Measurements from ENCODE around the gene ADAMTS15. TPM values are rescaled to one million over a fixed set of nuclear protein-coding genes. Genes with fewer than 3 reads are reported as not detected.

ADAMTS15 gene
- total RNA-seq, 1 donor from 2014 or later = not detected

DNA sequence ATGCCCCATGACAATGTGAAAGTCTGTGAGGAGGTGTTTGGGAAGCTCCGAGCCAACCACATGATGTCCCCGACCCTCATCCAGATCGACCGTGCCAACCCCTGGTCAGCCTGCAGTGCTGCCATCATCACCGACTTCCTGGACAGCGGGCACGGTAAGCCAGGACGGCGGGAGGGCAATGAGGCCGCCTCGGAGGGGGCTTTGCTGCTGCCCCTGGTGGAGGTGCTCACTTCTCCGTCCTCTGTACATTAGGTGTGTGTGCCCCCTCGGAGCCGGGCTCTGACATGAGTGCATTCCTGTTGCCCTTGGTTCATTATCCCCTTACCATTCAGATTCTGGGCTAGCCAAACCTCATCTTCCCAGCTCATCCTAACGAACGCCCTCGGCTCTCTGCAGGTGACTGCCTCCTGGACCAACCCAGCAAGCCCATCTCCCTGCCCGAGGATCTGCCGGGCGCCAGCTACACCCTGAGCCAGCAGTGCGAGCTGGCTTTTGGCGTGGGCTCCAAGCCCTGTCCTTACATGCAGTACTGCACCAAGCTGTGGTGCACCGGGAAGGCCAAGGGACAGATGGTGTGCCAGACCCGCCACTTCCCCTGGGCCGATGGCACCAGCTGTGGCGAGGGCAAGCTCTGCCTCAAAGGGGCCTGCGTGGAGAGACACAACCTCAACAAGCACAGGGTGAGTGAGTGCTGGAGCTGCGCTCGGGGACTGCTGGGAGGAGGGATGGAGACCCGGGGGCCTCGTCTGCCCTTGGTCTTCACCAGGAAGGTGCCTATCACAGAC is 13.8 kb downstream of the ADAMTS15 start:
- no peaks in the 10 kb centered on the region for H3K4me1 Mint-ChIP-seq (ENCODE audit: low read depth)
- no peak overlapping the region for H3K4me3 Mint-ChIP-seq
- H3K27me3 Mint-ChIP-seq (ENCODE audit: insufficient read depth) = no peaks in the 10 kb centered on the region
- intact Hi-C loops (cut with micrococcal nuclease) = no loop called here
- H3K36me3 Mint-ChIP-seq (ENCODE audit: low read depth) = no peaks in the 10 kb centered on the region
- H3K9me3 Mint-ChIP-seq = no peaks in the 10 kb centered on the region
- DNase-seq (ENCODE audit: low spot score) = no peak
- no peak overlapping the region for H3K27ac Mint-ChIP-seq

DNA sequence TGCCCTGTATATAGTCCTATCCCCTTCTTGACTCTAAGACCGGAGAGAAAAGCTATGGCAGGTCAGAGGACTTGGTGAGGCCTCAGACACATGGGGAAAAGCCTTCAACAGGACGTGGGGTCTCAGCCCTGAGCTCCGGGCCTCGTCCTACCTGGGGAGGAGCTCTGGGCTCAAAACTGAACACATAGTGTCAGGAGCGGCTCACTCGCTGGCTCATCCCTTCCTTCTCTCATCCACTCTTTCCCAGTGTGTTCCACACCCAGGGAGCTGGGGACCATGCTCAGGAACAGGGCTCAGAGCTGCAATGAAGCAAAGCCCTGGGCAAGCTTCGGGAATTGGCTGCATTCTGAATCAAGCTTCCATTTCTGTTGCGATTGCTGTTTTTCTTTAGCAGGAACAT is 14.5 kb downstream of the ADAMTS15 start:
- intact Hi-C loops (cut with micrococcal nuclease) = no loop called here
- Mint-ChIP-seq H3K27me3 (ENCODE audit: insufficient read depth) (no peaks in the 10 kb centered on the region), H3K27ac (no peak overlapping the region), H3K9me3 (no peaks in the 10 kb centered on the region), H3K4me3 (no peak overlapping the region), H3K4me1 (ENCODE audit: low read depth) (no peaks in the 10 kb centered on the region), H3K36me3 (ENCODE audit: low read depth) (no peaks in the 10 kb centered on the region)
- no peak for DNase-seq (ENCODE audit: low spot score)

DNA sequence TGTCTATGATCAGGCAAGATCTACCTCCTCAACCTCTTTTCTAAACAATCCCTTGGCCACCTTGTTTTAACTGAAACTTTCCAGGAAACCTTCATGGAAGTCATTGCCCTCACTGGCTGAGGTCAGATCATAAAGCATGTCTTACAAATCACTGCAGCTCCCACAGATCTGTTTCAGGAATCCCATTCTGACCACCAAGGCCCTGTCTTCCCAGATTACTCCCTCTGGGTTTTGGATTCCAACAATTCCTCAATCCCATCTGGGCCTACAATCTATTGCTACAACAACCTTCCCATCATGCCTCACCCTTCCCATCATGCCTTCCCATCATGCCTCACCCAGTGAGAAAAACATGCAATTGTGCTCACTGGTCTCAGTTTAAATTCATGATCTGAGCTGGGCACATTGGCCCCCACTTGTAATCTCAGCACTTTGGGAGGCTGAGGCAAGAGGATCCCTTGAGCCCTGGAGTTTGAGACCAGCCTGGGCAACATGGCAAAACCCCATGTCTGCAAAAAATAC is 15.9 kb downstream of the ADAMTS15 start:
- Mint-ChIP-seq H3K4me1 (ENCODE audit: low read depth) (no peaks in the 10 kb centered on the region), H3K27me3 (ENCODE audit: insufficient read depth) (no peaks in the 10 kb centered on the region), H3K36me3 (ENCODE audit: low read depth) (no peaks in the 10 kb centered on the region), H3K27ac (no peak overlapping the region), H3K4me3 (no peak overlapping the region), H3K9me3 (no peaks in the 10 kb centered on the region)
- intact Hi-C loops (cut with micrococcal nuclease) = no loop called here
- DNase-seq (ENCODE audit: low spot score) = no peak

DNA sequence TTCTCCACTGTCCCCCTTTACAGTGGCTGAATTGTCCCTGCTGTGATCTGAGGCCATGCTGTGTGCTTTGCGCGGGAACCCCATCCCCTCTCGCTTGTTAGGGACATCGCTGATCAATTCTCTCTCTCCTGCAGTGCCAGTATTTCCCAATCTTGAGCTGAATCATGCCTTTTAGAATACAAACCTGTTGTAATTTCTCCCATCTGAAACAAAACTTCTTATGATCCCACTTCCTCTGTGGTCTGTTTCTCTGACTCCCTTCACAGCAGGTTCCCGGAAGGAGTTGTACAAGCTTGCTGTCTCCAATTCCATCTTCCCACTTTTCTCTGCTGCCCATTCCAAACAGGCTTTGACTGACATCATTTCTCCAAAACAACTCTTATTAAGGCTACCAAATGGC is 16.8 kb downstream of the ADAMTS15 start:
- DNase-seq (ENCODE audit: low spot score) = no peak
- Mint-ChIP-seq H3K27ac (no peak overlapping the region), H3K27me3 (ENCODE audit: insufficient read depth) (no peaks in the 10 kb centered on the region), H3K4me3 (no peak overlapping the region), H3K4me1 (ENCODE audit: low read depth) (no peaks in the 10 kb centered on the region), H3K36me3 (ENCODE audit: low read depth) (no peaks in the 10 kb centered on the region), H3K9me3 (no peaks in the 10 kb centered on the region)
- intact Hi-C loops (cut with micrococcal nuclease) = no loop called here

DNA sequence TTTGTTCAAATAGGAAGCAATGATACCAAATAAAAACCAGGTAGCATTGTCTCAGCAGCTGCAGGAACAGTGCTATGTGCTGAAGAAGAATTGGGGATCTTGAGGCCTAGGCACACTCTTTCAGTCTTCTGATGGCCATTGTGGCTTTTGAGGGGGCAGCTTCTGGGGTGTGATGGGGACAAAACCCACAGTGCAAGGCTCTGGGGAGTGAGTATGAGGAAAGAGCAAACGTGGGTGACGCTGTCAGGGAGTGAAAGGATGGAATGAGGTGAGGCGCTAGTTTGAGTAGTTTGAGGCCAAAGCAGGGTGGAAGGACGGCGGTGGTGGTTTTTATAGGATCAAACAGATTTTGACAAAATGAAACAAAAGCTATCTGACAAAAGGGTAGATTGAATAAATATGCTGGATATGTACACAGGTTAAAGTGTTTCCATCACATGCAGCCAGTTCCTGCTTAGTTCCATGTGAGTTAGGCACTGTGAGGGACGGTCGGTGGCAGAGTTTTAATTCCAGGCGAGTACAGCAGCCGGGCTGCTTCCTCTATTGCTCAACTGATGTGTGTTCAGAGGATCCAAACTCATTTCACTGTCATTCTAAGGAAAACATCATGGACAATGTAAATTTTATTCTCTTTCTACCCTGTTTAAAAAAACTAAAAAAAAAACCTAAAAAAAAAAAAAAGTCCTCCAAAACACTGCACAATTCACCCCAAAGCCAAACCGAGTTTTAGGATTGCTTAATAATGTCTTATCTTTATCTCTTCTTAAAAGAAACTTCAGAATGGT is 18.9 kb downstream of the ADAMTS15 start:
- intact Hi-C loops (cut with micrococcal nuclease) = no loop called here
- Mint-ChIP-seq H3K27ac (no peak overlapping the region), H3K27me3 (ENCODE audit: insufficient read depth) (no peaks in the 10 kb centered on the region), H3K4me1 (ENCODE audit: low read depth) (no peaks in the 10 kb centered on the region), H3K36me3 (ENCODE audit: low read depth) (no peaks in the 10 kb centered on the region), H3K9me3 (no peaks in the 10 kb centered on the region), H3K4me3 (no peak overlapping the region)
- DNase-seq (ENCODE audit: low spot score) = no peak

DNA sequence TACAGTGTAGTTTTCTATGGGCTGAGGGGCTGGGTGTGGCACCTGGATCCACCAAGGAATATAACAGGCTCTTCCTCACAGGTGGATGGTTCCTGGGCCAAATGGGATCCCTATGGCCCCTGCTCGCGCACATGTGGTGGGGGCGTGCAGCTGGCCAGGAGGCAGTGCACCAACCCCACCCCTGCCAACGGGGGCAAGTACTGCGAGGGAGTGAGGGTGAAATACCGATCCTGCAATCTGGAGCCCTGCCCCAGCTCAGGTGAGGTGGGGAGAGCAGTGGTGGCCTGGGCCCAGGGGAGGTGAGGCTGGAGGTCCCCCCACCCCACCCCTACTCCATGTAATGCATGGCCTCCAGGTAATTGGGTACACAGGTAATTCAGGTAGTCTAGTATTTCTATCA is 20.7 kb downstream of the ADAMTS15 start:
- no peak overlapping the region for H3K4me3 Mint-ChIP-seq
- intact Hi-C loops (cut with micrococcal nuclease) = no loop called here
- H3K27me3 Mint-ChIP-seq (ENCODE audit: insufficient read depth) = no peaks in the 10 kb centered on the region
- H3K27ac Mint-ChIP-seq = no peak overlapping the region
- no peaks in the 10 kb centered on the region for H3K4me1 Mint-ChIP-seq (ENCODE audit: low read depth)
- H3K9me3 Mint-ChIP-seq = no peaks in the 10 kb centered on the region
- DNase-seq (ENCODE audit: low spot score) = no peak
- H3K36me3 Mint-ChIP-seq (ENCODE audit: low read depth) = no peaks in the 10 kb centered on the region

DNA sequence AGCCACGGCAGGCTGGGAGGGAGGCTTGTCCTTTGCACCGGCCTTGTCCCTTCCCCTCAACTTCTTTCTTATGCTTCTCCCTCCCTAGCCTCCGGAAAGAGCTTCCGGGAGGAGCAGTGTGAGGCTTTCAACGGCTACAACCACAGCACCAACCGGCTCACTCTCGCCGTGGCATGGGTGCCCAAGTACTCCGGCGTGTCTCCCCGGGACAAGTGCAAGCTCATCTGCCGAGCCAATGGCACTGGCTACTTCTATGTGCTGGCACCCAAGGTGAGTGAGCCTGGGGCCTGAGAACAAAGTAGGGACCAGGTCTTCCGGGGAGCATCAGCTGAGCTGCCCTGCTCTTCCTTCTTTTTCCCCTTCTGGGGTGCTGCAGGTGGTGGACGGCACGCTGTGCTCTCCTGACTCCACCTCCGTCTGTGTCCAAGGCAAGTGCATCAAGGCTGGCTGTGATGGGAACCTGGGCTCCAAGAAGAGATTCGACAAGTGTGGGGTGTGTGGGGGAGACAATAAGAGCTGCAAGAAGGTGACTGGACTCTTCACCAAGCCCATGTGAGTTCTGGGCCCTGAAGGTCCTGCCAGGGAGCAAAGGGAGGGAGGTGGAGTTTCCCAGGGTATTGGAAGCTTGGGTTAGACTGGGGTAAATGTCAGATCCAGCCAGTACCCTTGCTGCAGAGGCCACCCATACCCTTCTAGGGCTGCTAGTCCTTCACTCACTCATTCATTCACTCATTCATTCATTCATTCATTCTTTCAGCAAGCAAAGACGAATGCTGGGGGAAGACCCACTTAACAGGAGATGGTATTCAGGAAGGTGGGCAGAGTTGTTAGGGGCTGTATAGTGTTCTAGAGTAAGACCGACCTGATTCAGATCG is 22.6 kb downstream of the ADAMTS15 start:
- intact Hi-C loops (cut with micrococcal nuclease) = no loop called here
- H3K4me1 Mint-ChIP-seq (ENCODE audit: low read depth) = no peaks in the 10 kb centered on the region
- no peak overlapping the region for H3K27ac Mint-ChIP-seq
- peaks cover 2% of the 10 kb centered on the region for H3K27me3 Mint-ChIP-seq (ENCODE audit: insufficient read depth)
- no peak overlapping the region for H3K4me3 Mint-ChIP-seq
- no peak for DNase-seq (ENCODE audit: low spot score)
- H3K36me3 Mint-ChIP-seq (ENCODE audit: low read depth) = no peaks in the 10 kb centered on the region
- no peaks in the 10 kb centered on the region for H3K9me3 Mint-ChIP-seq

DNA sequence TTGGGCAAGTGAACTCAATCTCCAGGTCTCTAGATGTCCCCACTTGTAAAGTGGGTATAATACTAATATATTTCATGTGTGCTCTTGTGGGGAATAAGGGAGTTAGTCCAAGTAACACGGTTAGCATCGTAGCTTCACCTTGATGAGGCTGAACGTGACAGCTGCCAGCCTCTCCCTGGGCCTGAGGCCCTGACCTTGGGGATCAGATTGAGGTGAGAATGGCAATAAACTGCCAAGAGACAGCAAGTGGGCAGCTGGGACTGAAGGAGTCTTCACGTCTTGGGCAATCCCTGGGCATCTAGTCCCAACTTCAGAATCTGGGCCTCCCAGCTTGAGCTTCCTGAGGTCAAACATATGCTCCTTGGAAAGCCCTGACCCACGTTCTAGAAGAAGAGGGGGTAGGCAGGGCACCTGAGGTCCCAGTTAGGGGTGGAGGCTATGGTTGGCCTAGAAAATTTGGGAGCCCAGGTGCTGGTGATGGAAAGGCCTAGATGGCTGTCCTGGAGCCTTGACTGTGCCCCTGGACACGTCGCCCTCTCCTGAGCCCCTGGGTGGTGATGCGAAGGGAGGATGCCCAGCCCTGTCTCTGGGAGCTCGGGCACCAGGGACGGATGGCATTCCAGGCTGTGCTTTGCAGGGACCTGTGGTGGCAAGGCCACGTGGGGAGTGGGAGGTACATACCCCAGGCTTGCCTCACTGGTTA is 23.4 kb downstream of the ADAMTS15 start:
- no peak overlapping the region for H3K27ac Mint-ChIP-seq
- H3K9me3 Mint-ChIP-seq = no peaks in the 10 kb centered on the region
- H3K4me1 Mint-ChIP-seq (ENCODE audit: low read depth) = no peaks in the 10 kb centered on the region
- intact Hi-C loops (cut with micrococcal nuclease) = no loop called here
- no peaks in the 10 kb centered on the region for H3K36me3 Mint-ChIP-seq (ENCODE audit: low read depth)
- no peak overlapping the region for H3K4me3 Mint-ChIP-seq
- DNase-seq (ENCODE audit: low spot score) = no peak
- peaks cover 2% of the 10 kb centered on the region for H3K27me3 Mint-ChIP-seq (ENCODE audit: insufficient read depth)

DNA sequence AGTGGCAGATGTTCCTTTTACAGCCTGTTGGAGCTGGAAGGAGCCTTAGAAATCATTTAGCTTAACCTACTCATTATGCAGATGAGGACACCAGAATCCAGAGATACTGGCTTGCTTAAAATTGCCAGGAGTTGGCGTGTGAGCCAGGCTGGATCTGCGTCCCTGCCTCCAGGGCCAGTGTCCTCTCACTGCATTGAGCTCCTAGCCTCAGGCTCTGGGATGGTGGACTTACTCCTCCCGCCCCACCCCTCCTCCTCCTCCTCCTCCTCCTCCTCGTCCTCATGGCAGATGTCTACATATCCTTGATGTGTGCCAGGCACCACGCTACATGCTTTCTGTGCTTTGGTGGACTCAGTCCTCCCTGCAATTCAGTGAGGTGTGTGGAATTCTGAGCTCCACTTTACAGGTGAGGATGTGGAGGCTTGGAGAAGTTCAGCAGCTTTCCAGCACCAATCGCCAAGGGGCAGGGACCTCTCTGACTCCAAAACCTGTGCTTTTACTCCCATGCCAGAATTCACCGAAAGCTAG is 24.1 kb downstream of the ADAMTS15 start:
- intact Hi-C loops (cut with micrococcal nuclease) = no loop called here
- H3K27me3 Mint-ChIP-seq (ENCODE audit: insufficient read depth) = peaks cover 2% of the 10 kb centered on the region
- no peaks in the 10 kb centered on the region for H3K9me3 Mint-ChIP-seq
- DNase-seq (ENCODE audit: low spot score) = no peak
- H3K36me3 Mint-ChIP-seq (ENCODE audit: low read depth) = no peaks in the 10 kb centered on the region
- no peak overlapping the region for H3K27ac Mint-ChIP-seq
- no peak overlapping the region for H3K4me3 Mint-ChIP-seq
- no peaks in the 10 kb centered on the region for H3K4me1 Mint-ChIP-seq (ENCODE audit: low read depth)

DNA sequence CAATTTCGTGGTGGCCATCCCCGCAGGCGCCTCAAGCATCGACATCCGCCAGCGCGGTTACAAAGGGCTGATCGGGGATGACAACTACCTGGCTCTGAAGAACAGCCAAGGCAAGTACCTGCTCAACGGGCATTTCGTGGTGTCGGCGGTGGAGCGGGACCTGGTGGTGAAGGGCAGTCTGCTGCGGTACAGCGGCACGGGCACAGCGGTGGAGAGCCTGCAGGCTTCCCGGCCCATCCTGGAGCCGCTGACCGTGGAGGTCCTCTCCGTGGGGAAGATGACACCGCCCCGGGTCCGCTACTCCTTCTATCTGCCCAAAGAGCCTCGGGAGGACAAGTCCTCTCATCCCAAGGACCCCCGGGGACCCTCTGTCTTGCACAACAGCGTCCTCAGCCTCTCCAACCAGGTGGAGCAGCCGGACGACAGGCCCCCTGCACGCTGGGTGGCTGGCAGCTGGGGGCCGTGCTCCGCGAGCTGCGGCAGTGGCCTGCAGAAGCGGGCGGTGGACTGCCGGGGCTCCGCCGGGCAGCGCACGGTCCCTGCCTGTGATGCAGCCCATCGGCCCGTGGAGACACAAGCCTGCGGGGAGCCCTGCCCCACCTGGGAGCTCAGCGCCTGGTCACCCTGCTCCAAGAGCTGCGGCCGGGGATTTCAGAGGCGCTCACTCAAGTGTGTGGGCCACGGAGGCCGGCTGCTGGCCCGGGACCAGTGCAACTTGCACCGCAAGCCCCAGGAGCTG is 24.8 kb downstream of the ADAMTS15 start:
- H3K27ac Mint-ChIP-seq = no peak overlapping the region
- H3K4me1 Mint-ChIP-seq (ENCODE audit: low read depth) = no peaks in the 10 kb centered on the region
- H3K27me3 Mint-ChIP-seq (ENCODE audit: insufficient read depth) = peaks cover 2% of the 10 kb centered on the region
- DNase-seq (ENCODE audit: low spot score) = no peak
- no peaks in the 10 kb centered on the region for H3K9me3 Mint-ChIP-seq
- no peaks in the 10 kb centered on the region for H3K36me3 Mint-ChIP-seq (ENCODE audit: low read depth)
- intact Hi-C loops (cut with micrococcal nuclease) = no loop called here
- H3K4me3 Mint-ChIP-seq = no peak overlapping the region

DNA sequence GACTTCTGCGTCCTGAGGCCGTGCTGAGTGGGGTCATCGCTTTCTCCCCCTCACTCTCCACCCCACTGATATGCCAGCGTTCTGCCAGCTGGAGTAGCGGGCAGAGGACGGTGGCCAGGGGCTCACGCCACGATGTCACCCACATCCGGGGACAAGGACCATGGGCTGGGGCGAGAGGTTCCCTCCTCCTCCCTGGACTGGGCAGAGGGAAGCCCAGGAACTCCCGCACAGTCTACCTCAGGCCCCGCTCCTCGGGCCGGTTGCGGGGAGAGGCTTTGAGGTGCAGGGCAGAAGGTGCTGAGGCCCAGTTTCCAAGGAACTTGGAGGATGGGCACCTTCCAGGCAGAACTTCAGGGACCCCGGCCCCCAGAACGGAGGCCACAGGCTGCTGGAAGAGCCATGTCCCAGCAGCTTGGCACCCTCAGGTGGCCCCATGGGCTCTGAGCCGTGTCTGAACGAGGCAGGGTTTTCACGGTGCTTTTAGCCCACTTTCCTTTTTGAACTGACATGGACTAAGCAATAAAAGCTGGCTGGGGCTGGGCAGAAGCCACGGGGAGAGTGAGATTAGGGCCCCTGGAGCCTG is 25.4 kb downstream of the ADAMTS15 start:
- intact Hi-C loops (cut with micrococcal nuclease) = no loop called here
- no peaks in the 10 kb centered on the region for H3K4me1 Mint-ChIP-seq (ENCODE audit: low read depth)

More for the DNA sequence above, 25.4 kb downstream of the ADAMTS15 start:
- no peaks in the 10 kb centered on the region for H3K9me3 Mint-ChIP-seq
- no peak overlapping the region for H3K27ac Mint-ChIP-seq
- DNase-seq (ENCODE audit: low spot score) = no peak
- H3K27me3 Mint-ChIP-seq (ENCODE audit: insufficient read depth) = peaks cover 2% of the 10 kb centered on the region
- no peak overlapping the region for H3K4me3 Mint-ChIP-seq
- H3K36me3 Mint-ChIP-seq (ENCODE audit: low read depth) = no peaks in the 10 kb centered on the region

Measured in activated T-helper 1 cell treated with anti-CD3 and anti-CD28 coated beads, Interleukin-12 subunit alpha, Interleukin-12 subunit beta, Interleukin-2, Interleukin-4 antibody, amounts not matched to agents 30 ng/mL and 10 ng/mL and 1 ng/mL, durations not matched to agents 14 hours and 24 hours and 36 hours (primary cell).